GM23338 (cell line): ENCODE measurements around the gene FCER1G.

ENCODE experiments used
- CTCF ChIP-seq, 2 experiments: fragments of 200-600 bp in 1 of 2; sonication (generic) in 1 of 2; conservative IDR thresholded peaks; 2 replicates each; pipeline versions ENCODE4 v1.5.1 to v1.6.1; 2016 to 2017; ENCODE audit warnings: antibody characterized with exemption in 2 of 2, low read depth in 2 of 2, mild to moderate bottlenecking in 2 of 2, moderate library complexity in 1 of 2
- EZH2 ChIP-seq: fragments of 200-600 bp; sonication (generic); IDR thresholded peaks from one replicate; pipeline ENCODE4 v1.8.0; 2017; ENCODE audit warnings: antibody characterized with exemption, mild to moderate bottlenecking, low read depth; ENCODE audit not compliant: unreplicated experiment
- EZH2phosphoT487 ChIP-seq: fragments of 200-600 bp; sonication (generic); IDR thresholded peaks from one replicate; pipeline ENCODE4 v1.8.1; 2018; ENCODE audit warnings: antibody characterized with exemption; ENCODE audit not compliant: unreplicated experiment
- JUNB ChIP-seq: IDR thresholded peaks from one replicate; pipeline ENCODE4 v1.6.1; 2016; ENCODE audit warnings: antibody characterized with exemption; ENCODE audit not compliant: unreplicated experiment
- NANOG ChIP-seq: IDR thresholded peaks from 2 replicates; pipeline ENCODE4 v1.6.1; 2016; ENCODE audit warnings: antibody characterized with exemption, borderline replicate concordance
- POLR2AphosphoS5 ChIP-seq: IDR thresholded peaks from 2 replicates; pipeline ENCODE4 v1.6.1; 2016; ENCODE audit warnings: antibody characterized with exemption, low read depth
- REST ChIP-seq: IDR thresholded peaks from one replicate; pipeline ENCODE4 v1.6.1; 2018; ENCODE audit warnings: antibody characterized with exemption; ENCODE audit not compliant: unreplicated experiment
- STAT1 ChIP-seq: IDR thresholded peaks from one replicate; pipeline ENCODE4 v1.6.1; 2016; ENCODE audit warnings: antibody characterized with exemption; ENCODE audit not compliant: unreplicated experiment

GRCh38 chr1:161266202-161266601 lies 51.1 kb downstream of the FCER1G start:
- TF ChIP-seq CTCF (conservative IDR thresholded peaks at IDR 0.05; ENCODE audit: low read depth in 2 of 2), result no peak
- no peak for TF ChIP-seq POLR2AphosphoS5
- no peak for TF ChIP-seq JUNB
- no peak for TF ChIP-seq NANOG
- TF ChIP-seq REST, result no peak
- TF ChIP-seq STAT1, result no peak
- TF ChIP-seq EZH2, result no peak
- TF ChIP-seq EZH2phosphoT487, result no peak
